Panc1 (cell line): Measurements from ENCODE around the gene SLC43A2.

Source experiments
- POLR2AphosphoS5 ChIP-seq: IDR thresholded peaks from 2 replicates; pipeline ENCODE4 v1.6.1; 2012; ENCODE audit warnings: mild to moderate bottlenecking, low read depth, low read length, moderate library complexity
- TF ChIP-seq, protein P1 (sequence below): fragments of 450-650 bp; IDR thresholded peaks from 2 replicates; pipeline ENCODE4 v1.5.1; 2017; ENCODE audit warnings: mild to moderate bottlenecking

DNA sequence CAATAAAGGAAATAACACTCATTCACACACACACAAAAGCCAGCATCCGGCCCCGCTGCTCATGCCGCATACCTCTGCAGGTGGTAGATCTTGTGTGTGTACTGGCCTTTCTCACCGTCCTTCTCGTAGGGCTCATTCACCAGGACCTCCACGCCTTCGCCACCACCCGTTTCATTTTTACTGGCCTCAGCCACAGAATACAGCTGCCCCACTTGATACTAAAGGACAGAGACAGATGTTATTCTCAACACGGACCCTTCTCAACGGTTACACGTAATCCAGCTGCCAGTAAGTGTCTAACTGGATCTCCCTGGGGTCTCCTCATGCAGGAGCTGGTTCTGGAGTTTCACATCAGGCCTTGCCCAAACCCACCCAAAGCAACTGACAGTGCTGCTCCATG is 75.7 kb downstream of the SLC43A2 start:
- TF ChIP-seq POLR2AphosphoS5: no peak
- TF ChIP-seq, protein P1, sequence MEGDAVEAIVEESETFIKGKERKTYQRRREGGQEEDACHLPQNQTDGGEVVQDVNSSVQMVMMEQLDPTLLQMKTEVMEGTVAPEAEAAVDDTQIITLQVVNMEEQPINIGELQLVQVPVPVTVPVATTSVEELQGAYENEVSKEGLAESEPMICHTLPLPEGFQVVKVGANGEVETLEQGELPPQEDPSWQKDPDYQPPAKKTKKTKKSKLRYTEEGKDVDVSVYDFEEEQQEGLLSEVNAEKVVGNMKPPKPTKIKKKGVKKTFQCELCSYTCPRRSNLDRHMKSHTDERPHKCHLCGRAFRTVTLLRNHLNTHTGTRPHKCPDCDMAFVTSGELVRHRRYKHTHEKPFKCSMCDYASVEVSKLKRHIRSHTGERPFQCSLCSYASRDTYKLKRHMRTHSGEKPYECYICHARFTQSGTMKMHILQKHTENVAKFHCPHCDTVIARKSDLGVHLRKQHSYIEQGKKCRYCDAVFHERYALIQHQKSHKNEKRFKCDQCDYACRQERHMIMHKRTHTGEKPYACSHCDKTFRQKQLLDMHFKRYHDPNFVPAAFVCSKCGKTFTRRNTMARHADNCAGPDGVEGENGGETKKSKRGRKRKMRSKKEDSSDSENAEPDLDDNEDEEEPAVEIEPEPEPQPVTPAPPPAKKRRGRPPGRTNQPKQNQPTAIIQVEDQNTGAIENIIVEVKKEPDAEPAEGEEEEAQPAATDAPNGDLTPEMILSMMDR: no peak
